Liver (tissue), 9 donors: ENCODE measurements around the gene LRRN4CL. TPM values are rescaled to one million over a fixed set of nuclear protein-coding genes. Genes with fewer than 3 reads are reported as not detected.

Experiments used
- DNase-seq: peaks from one replicate; pipeline ENCODE4 v3.0.0-alpha.2; 2017; ENCODE audit warnings: low spot score
- H3K27ac ChIP-seq, 2 donors: one replicate each; pipeline ENCODE4 v1.7.0; 2013; ENCODE audit warnings: inconsistent platforms in 2 of 2, low read length in 2 of 2, control low read depth in 1 of 2, low read depth in 1 of 2, mild to moderate bottlenecking in 1 of 2
- H3K27me3 ChIP-seq, 4 donors: one replicate each; pipeline versions ENCODE4 v1.6.1 to v1.7.0; 2013; ENCODE audit warnings: low read length in 3 of 4, inconsistent platforms in 1 of 4, mild to moderate bottlenecking in 1 of 4, moderate library complexity in 1 of 4; ENCODE audit not compliant: control insufficient read depth in 4 of 4, insufficient read depth in 4 of 4
- H3K36me3 ChIP-seq, 4 donors: one replicate each; pipeline versions ENCODE4 v1.6.1 to v1.7.0; 2013; ENCODE audit warnings: low read length in 3 of 4, mild to moderate bottlenecking in 3 of 4, low read depth in 1 of 4, moderate library complexity in 1 of 4; ENCODE audit not compliant: control insufficient read depth in 4 of 4, insufficient read depth in 3 of 4
- H3K4me1 ChIP-seq, 4 donors: one replicate each; pipeline versions ENCODE4 v1.6.1 to v1.7.0; 2013; ENCODE audit warnings: low read length in 3 of 4, mild to moderate bottlenecking in 3 of 4, moderate library complexity in 1 of 4; ENCODE audit not compliant: control insufficient read depth in 4 of 4, insufficient read depth in 4 of 4
- H3K4me3 ChIP-seq, 3 donors: one replicate each; pipeline versions ENCODE4 v1.6.1 to v1.7.0; 2013; ENCODE audit warnings: low read length in 3 of 3, control low read depth in 1 of 3, low read depth in 1 of 3, mild to moderate bottlenecking in 1 of 3
- H3K9ac ChIP-seq, 2 donors: one replicate each; pipeline ENCODE4 v1.7.0; 2013; ENCODE audit warnings: low read length in 2 of 2, mild to moderate bottlenecking in 2 of 2, moderate library complexity in 2 of 2, control low read depth in 1 of 2, low read depth in 1 of 2
- H3K9me3 ChIP-seq, 4 donors: one replicate each; pipeline versions ENCODE4 v1.6.1 to v1.7.0; 2013; ENCODE audit warnings: low read length in 3 of 4; ENCODE audit not compliant: control insufficient read depth in 4 of 4
- EGR1 ChIP-seq, 2 donors: IDR thresholded peaks; 2 replicates each; pipeline ENCODE4 v1.6.1; 2016 to 2018; ENCODE audit warnings: antibody characterized with exemption in 2 of 2, low read depth in 2 of 2
- FOXA1 ChIP-seq: IDR thresholded peaks from 2 replicates; pipeline ENCODE4 v1.6.1; 2016; ENCODE audit warnings: antibody characterized with exemption
- FOXA2 ChIP-seq: IDR thresholded peaks from 2 replicates; pipeline ENCODE4 v1.6.1; 2016; ENCODE audit warnings: antibody characterized with exemption
- GABPA ChIP-seq, 2 donors: IDR thresholded peaks in 1 of 2; conservative IDR thresholded peaks in 1 of 2; 2 replicates each; pipeline ENCODE4 v1.6.1; 2016; ENCODE audit warnings: antibody characterized with exemption in 2 of 2, mild to moderate bottlenecking in 1 of 2, moderate library complexity in 1 of 2
- HNF4A ChIP-seq, 2 donors: conservative IDR thresholded peaks; 2 replicates each; pipeline ENCODE4 v1.6.1; 2016; ENCODE audit warnings: antibody characterized with exemption in 2 of 2, mild to moderate bottlenecking in 2 of 2
- HNF4G ChIP-seq: IDR thresholded peaks from 2 replicates; pipeline ENCODE4 v1.6.1; 2016; ENCODE audit warnings: antibody characterized with exemption
- JUND ChIP-seq, 2 donors: IDR thresholded peaks; 2 replicates each; pipeline ENCODE4 v1.6.1; 2016; ENCODE audit warnings: antibody characterized with exemption in 2 of 2
- NR2F2 ChIP-seq: IDR thresholded peaks from 2 replicates; pipeline ENCODE4 v1.6.1; 2016; ENCODE audit warnings: antibody characterized with exemption
- RAD21 ChIP-seq, 2 donors: IDR thresholded peaks; 2 replicates each; pipeline ENCODE4 v1.6.1; 2016; ENCODE audit warnings: antibody characterized with exemption in 2 of 2, mild to moderate bottlenecking in 2 of 2
- RXRA ChIP-seq, 2 donors: IDR thresholded peaks; 2 replicates each; pipeline ENCODE4 v1.6.1; 2017 to 2018; ENCODE audit warnings: antibody characterized with exemption in 2 of 2, mild to moderate bottlenecking in 1 of 2
- SP1 ChIP-seq: IDR thresholded peaks from 2 replicates; pipeline ENCODE4 v1.6.1; 2018; ENCODE audit warnings: antibody characterized with exemption, mild to moderate bottlenecking
- TAF1 ChIP-seq: conservative IDR thresholded peaks from 2 replicates; pipeline ENCODE4 v1.6.1; 2016; ENCODE audit warnings: antibody characterized with exemption, mild to moderate bottlenecking
- YY1 ChIP-seq: IDR thresholded peaks from 2 replicates; pipeline ENCODE4 v1.6.1; 2016; ENCODE audit warnings: antibody characterized with exemption, mild to moderate bottlenecking
- WGBS: extraction: QIAGEN DNeasy Blood & Tissue Kit; methylation state at CpG from one replicate; pipeline ENCODE4 v1.1.7; 2013; 5-methylcytosine and 5-hydroxymethylcytosine counted together
- polyA plus RNA-seq, 2 donors: library from polyadenylated mRNA; stranded (reverse) in 1 of 2; unstranded in 1 of 2; fragments of 200-250 nt in 1 of 2; fragments of >200 nt in 1 of 2; fragmentation: Nextera tagmentation in 1 of 2; extraction: Ambion mirVana in 1 of 2; gene quantifications; one replicate each; pipeline versions ENCODE4 v1.2.1 to v1.2.3, GENCODE V29; 2013 to 2015
- total RNA-seq, 2 donors: library from RNA; depleted of rRNA; stranded (reverse); fragments of >200 nt; gene quantifications; one replicate each; pipeline ENCODE4 v1.2.3, GENCODE V29; 2014
- TF ChIP-seq, protein P1 (sequence below): IDR thresholded peaks from 2 replicates; pipeline ENCODE4 v1.6.1; 2016; ENCODE audit warnings: antibody characterized with exemption
- TF ChIP-seq, protein P2 (sequence below): IDR thresholded peaks from 2 replicates; pipeline ENCODE4 v1.6.1; 2016; ENCODE audit warnings: antibody characterized with exemption, mild to moderate bottlenecking
- TF ChIP-seq, protein P3 (sequence below): IDR thresholded peaks from 2 replicates; pipeline ENCODE4 v1.6.1; 2016; ENCODE audit warnings: antibody characterized with exemption
- TF ChIP-seq, protein P4 (sequence below): fragments of 150-350 bp; IDR thresholded peaks from 2 replicates; pipeline ENCODE4 v1.5.1; 2017; ENCODE audit warnings: improper control_type of control experiment, low read depth, low read length; ENCODE audit not compliant: missing input control
- TF ChIP-seq, protein P5 (sequence below): IDR thresholded peaks from 2 replicates; pipeline ENCODE4 v1.6.1; 2016; ENCODE audit warnings: antibody characterized with exemption
- donor health status: healthy.
- donor health status: healthy.
- donor health status: healthy.
- donor health status: healthy.
- donor health status: healthy.

Gene LRRN4CL
- total and polyA plus RNA-seq, 4 donors = 0.06 to 0.08 TPM; not detected in 2

DNA sequence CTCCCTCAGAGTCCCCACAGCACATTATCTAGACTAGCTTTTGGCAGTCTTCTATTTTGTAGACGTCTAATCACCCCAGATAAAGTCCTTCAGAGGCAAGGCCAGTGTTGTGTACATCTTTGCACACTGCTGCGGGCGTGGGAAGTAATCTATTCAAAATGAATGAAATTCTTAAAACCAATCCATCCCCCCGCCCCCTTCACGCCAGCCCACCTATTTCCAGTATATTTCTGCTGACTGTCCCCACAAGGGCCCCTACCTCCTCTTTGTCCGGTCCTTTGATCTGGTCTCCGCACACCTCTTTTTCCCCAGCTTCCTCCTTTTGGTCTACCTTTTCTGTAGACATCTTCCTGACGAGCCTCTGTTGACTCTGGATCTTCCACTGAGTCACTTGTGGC, 17.5 kb upstream of the LRRN4CL start (continued):
- TF ChIP-seq, protein P1, sequence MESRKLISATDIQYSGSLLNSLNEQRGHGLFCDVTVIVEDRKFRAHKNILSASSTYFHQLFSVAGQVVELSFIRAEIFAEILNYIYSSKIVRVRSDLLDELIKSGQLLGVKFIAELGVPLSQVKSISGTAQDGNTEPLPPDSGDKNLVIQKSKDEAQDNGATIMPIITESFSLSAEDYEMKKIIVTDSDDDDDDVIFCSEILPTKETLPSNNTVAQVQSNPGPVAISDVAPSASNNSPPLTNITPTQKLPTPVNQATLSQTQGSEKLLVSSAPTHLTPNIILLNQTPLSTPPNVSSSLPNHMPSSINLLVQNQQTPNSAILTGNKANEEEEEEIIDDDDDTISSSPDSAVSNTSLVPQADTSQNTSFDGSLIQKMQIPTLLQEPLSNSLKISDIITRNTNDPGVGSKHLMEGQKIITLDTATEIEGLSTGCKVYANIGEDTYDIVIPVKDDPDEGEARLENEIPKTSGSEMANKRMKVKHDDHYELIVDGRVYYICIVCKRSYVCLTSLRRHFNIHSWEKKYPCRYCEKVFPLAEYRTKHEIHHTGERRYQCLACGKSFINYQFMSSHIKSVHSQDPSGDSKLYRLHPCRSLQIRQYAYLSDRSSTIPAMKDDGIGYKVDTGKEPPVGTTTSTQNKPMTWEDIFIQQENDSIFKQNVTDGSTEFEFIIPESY = no peak
- TF ChIP-seq, protein P2, sequence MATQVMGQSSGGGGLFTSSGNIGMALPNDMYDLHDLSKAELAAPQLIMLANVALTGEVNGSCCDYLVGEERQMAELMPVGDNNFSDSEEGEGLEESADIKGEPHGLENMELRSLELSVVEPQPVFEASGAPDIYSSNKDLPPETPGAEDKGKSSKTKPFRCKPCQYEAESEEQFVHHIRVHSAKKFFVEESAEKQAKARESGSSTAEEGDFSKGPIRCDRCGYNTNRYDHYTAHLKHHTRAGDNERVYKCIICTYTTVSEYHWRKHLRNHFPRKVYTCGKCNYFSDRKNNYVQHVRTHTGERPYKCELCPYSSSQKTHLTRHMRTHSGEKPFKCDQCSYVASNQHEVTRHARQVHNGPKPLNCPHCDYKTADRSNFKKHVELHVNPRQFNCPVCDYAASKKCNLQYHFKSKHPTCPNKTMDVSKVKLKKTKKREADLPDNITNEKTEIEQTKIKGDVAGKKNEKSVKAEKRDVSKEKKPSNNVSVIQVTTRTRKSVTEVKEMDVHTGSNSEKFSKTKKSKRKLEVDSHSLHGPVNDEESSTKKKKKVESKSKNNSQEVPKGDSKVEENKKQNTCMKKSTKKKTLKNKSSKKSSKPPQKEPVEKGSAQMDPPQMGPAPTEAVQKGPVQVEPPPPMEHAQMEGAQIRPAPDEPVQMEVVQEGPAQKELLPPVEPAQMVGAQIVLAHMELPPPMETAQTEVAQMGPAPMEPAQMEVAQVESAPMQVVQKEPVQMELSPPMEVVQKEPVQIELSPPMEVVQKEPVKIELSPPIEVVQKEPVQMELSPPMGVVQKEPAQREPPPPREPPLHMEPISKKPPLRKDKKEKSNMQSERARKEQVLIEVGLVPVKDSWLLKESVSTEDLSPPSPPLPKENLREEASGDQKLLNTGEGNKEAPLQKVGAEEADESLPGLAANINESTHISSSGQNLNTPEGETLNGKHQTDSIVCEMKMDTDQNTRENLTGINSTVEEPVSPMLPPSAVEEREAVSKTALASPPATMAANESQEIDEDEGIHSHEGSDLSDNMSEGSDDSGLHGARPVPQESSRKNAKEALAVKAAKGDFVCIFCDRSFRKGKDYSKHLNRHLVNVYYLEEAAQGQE = no peak
- TF ChIP-seq HNF4G = no peak

DNA sequence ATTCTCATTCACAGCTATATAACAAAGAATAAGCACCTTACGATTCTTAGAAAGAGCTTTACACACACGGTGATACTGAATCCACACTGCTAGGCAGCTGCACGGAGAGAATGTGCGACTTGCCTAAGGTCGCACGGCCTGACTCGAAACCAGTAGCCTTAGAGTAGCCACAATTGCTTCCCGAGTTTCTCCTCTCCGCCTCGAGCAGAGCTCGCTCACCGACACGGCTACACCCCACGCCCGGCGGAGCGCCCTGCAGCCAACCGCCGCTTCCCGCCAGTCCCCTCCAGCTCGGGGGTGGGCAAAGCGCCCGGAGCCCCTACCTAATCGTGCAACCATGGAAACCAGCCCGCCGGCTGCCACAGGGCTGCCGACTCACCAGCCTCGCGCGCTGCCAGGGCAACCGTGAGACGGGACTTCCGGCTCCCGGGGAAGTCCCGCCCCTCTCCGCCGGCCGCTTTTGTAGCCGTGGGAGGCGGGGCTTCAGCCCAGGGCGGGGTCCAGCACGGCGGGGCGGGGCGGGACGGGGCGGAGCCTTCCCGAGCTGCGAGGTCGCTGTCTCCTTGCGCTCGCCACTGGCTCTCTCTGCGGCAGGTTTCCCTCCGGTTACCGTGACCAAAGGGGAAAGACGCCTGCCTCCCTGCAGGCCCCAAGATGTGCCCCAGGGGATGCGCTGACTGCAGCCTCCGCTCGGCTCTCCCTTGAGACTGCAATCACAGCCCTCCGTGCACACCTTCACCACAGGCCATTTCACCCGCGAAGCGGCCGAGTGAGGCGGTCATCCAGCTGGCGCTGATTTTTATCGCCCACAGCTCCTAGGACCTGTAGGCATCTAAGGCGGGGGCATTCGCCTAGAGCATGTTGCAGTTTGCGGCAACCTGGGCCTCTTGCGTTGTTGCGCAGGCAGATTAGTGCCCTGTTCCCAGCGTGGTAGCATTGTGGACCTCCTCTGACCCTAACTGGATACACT, 16.8 kb upstream of the LRRN4CL start:
- H3K4me1 ChIP-seq = peaks cover 12 to 41% (median 34%) of the 10 kb centered on the region in 4 donors
- H3K4me3 ChIP-seq = peak overlapping the region; percentile 66 to 85 (median 83)
- H3K9me3 ChIP-seq = no peaks in the 10 kb centered on the region
- H3K9ac ChIP-seq = peak overlapping the region; percentile 27 to 52
- WGBS = 5% methylated on average over 73 of the region's 73 CpGs
- H3K27me3 ChIP-seq = no peaks in the 10 kb centered on the region
- TF ChIP-seq JUND (IDR thresholded peaks at IDR 0.05) = no peak
- TF ChIP-seq TAF1 = no peak
- no peak for TF ChIP-seq HNF4A (conservative IDR thresholded peaks at IDR 0.05)
- TF ChIP-seq, protein P1 = no peak
- no peak for TF ChIP-seq RXRA (IDR thresholded peaks at IDR 0.05)
- no peak for TF ChIP-seq NR2F2
- no peak for TF ChIP-seq FOXA1
- TF ChIP-seq EGR1 (IDR thresholded peaks at IDR 0.05; ENCODE audit: low read depth in 2 of 2) = no peak
- no peak for TF ChIP-seq HNF4G
- no peak for TF ChIP-seq FOXA2
- TF ChIP-seq, protein P3, sequence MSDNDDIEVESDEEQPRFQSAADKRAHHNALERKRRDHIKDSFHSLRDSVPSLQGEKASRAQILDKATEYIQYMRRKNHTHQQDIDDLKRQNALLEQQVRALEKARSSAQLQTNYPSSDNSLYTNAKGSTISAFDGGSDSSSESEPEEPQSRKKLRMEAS = no peak
- TF ChIP-seq, protein P2 = peak; percentile 12
- peak; percentile 50 to 88 for TF ChIP-seq GABPA (IDR thresholded peaks at IDR 0.05 in 1 of 2, conservative IDR thresholded peaks at IDR 0.05 in 1 of 2)
- TF ChIP-seq, protein P4, sequence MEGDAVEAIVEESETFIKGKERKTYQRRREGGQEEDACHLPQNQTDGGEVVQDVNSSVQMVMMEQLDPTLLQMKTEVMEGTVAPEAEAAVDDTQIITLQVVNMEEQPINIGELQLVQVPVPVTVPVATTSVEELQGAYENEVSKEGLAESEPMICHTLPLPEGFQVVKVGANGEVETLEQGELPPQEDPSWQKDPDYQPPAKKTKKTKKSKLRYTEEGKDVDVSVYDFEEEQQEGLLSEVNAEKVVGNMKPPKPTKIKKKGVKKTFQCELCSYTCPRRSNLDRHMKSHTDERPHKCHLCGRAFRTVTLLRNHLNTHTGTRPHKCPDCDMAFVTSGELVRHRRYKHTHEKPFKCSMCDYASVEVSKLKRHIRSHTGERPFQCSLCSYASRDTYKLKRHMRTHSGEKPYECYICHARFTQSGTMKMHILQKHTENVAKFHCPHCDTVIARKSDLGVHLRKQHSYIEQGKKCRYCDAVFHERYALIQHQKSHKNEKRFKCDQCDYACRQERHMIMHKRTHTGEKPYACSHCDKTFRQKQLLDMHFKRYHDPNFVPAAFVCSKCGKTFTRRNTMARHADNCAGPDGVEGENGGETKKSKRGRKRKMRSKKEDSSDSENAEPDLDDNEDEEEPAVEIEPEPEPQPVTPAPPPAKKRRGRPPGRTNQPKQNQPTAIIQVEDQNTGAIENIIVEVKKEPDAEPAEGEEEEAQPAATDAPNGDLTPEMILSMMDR = no peak
- peak; percentile 15 for TF ChIP-seq SP1
- TF ChIP-seq YY1 = peak; percentile 66
- TF ChIP-seq, protein P5, sequence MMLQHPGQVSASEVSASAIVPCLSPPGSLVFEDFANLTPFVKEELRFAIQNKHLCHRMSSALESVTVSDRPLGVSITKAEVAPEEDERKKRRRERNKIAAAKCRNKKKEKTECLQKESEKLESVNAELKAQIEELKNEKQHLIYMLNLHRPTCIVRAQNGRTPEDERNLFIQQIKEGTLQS = no peak
- TF ChIP-seq RAD21 (IDR thresholded peaks at IDR 0.05) = peak in 1 of 2 donors; percentile 9
- H3K36me3 ChIP-seq = peaks cover 0 to 3% (median 1%) of the 10 kb centered on the region in 4 donors
- peak; percentile 98 for DNase-seq
- peak overlapping the region; percentile 79 to 80 for H3K27ac ChIP-seq
